Psoas muscle (tissue), 8 donors: ENCODE results near the gene ZNF341. TPM values are rescaled to one million over a fixed set of nuclear protein-coding genes. Genes with fewer than 3 reads are reported as not detected.

ENCODE experiments used
- ATAC-seq, 4 donors: fragments of 200-7000 bp; cut with Tn5 transposase; one replicate each; pipeline ENCODE4 v1.9.1; 2020; ENCODE audit warnings: moderate library complexity in 3 of 4, mild to moderate bottlenecking in 2 of 4
- DNase-seq, 2 donors: peaks; one replicate each; pipeline ENCODE4 v3.0.0-alpha.2; 2020
- H3K27ac ChIP-seq: fragments of 200-600 bp; one replicate; pipeline ENCODE4 v1.8.0; 2022
- H3K27me3 ChIP-seq, 3 donors: fragments of 200-600 bp in 1 of 3; one replicate each; pipeline versions ENCODE4 v1.6.1 to v1.8.0; 2013 to 2022; ENCODE audit warnings: low read length in 2 of 3, mild to moderate bottlenecking in 2 of 3, moderate library complexity in 1 of 3; ENCODE audit not compliant: insufficient read depth in 3 of 3
- H3K36me3 ChIP-seq, 2 donors: fragments of 200-600 bp in 1 of 2; one replicate each; pipeline versions ENCODE4 v1.6.1 to v1.8.0; 2013 to 2022; ENCODE audit warnings: low read depth in 1 of 2, mild to moderate bottlenecking in 1 of 2, moderate library complexity in 1 of 2; ENCODE audit not compliant: insufficient read depth in 1 of 2
- H3K4me1 ChIP-seq: fragments of 200-600 bp; one replicate; pipeline ENCODE4 v1.8.0; 2022
- H3K4me3 ChIP-seq: fragments of 200-600 bp; one replicate; pipeline ENCODE4 v1.8.0; 2022; ENCODE audit warnings: mild to moderate bottlenecking
- H3K9me3 ChIP-seq: fragments of 200-600 bp; one replicate; pipeline ENCODE4 v1.8.0; 2022
- CTCF ChIP-seq: fragments of 200-600 bp; IDR thresholded peaks from one replicate; pipeline ENCODE4 v1.8.0; 2022; ENCODE audit warnings: antibody characterized with exemption
- WGBS, 3 donors: extraction: QIAGEN DNeasy Blood & Tissue Kit; methylation state at CpG; one replicate each; pipeline versions ENCODE4 v1.1.6 to v1.1.7; 2013; 5-methylcytosine and 5-hydroxymethylcytosine counted together
- intact Hi-C, 2 donors: fragments of 100-400 bp; cut with DNase I; formaldehyde crosslinking; loops; one replicate each; pipeline versions ENCODE4 v1.11.0 to v1.14.2; 2022
- long read RNA-seq, 2 donors: library from polyadenylated mRNA; unstranded; transcript quantifications; one replicate each; pipeline ENCODE4 v2.0.0, GENCODE V29; 2021
- polyA plus RNA-seq, 3 donors: library from polyadenylated mRNA; stranded (reverse); fragments of 200-250 nt; gene quantifications; one replicate each; pipeline ENCODE4 v1.2.3, GENCODE V29; 2013
- total RNA-seq, 4 donors: library from RNA; stranded (reverse); fragmentation: NEBNext Ultra II Directional in 2 of 4; extraction: Animal tissue kit (Norgen Biotek cat#: 25700) in 2 of 4; gene quantifications; one replicate each; pipeline versions ENCODE4 v1.2.1 to v1.2.4, GENCODE V29; 2021 to 2023
- donor health status: healthy with polysubstance abuse.
- donor health status: DM: no; HTN: no; CAD: no; lungs with moderate emphysema.
- donor health status: Bipolar disorder and iron deficiency.
- donor health status: healthy.
- donor health status: DM: yes; HTN: yes; CAD: no.
- donor health status: DM: no; HTN: no; CAD: no.
- donor health status: DM: no; HTN: no; CAD: no.
- donor health status: DM: yes; HTN: yes; CAD: no.

Gene ZNF341
- total RNA-seq (1 to 10 TPM; 1.3 to 2.4 (median 1.5) TPM), polyA plus RNA-seq (1 to 10 TPM; 1.5 to 3.0 (median 2.5) TPM)
- long read RNA-seq, donor 1, partial matches to known transcripts, result 1 of 1 reads
- long read RNA-seq, donor 1, other reads (novel, unspliced or antisense), result 0 of 1 reads
- long read RNA-seq, donor 2, partial matches to known transcripts, result 2 of 3 reads
- long read RNA-seq, donor 2, other reads (novel, unspliced or antisense), result 0 of 3 reads

GRCh38 chr20:33731693-33732165, at the start of gene ZNF341:
Gene ZNF341, plus strand, starts transcription at chr20:33731996. Its CDS starts 26 bp downstream, at chr20:33732022.
- DNase-seq, result peak; percentile 89 to 95
- peak; percentile 85 for TF ChIP-seq CTCF
- peak; percentile 79 to 88 (median 83) for ATAC-seq
- H3K36me3 ChIP-seq, result no peaks in the 10 kb centered on the region
- WGBS, 3 donors, result 2 to 4% (median 4%) methylated on average over 44 to 57 of the region's 57 CpGs
- peak within 1 kb of the TSS; percentile 72 for H3K4me3 ChIP-seq
- intact Hi-C loops, result no loop called here
- H3K9me3 ChIP-seq, result peaks cover 8% of the 10 kb centered on the region
- peaks cover 3% of the 10 kb centered on the region for H3K4me1 ChIP-seq
- peak within 1 kb of the TSS; percentile 81 for H3K27ac ChIP-seq
- H3K27me3 ChIP-seq, result no peaks in the 10 kb centered on the region

GRCh38 chr20:33684533-33685327, 47.1 kb upstream of the ZNF341 start:
- no peak for TF ChIP-seq CTCF
- H3K27ac ChIP-seq, result no peak overlapping the region
- H3K36me3 ChIP-seq, result no peaks in the 10 kb centered on the region
- DNase-seq (no peak), ATAC-seq (no peak)
- no peaks in the 10 kb centered on the region for H3K27me3 ChIP-seq
- H3K9me3 ChIP-seq, result no peaks in the 10 kb centered on the region
- H3K4me3 ChIP-seq, result no peak overlapping the region
- H3K4me1 ChIP-seq, result peaks cover 4% of the 10 kb centered on the region
- intact Hi-C loops, result no loop called here
- WGBS, 3 donors, result 41 to 45% (median 43%) methylated on average over 10 of the region's 10 CpGs

- H3K36me3 ChIP-seq, result no peaks in the 10 kb centered on the region
- H3K27me3 ChIP-seq, result no peaks in the 10 kb centered on the region
- no peak for ATAC-seq
- no peak for DNase-seq
- 1 to 4% (median 1%) methylated on average over 28 to 53 of the region's 53 CpGs for WGBS, 3 donors
- H3K9me3 ChIP-seq, result no peaks in the 10 kb centered on the region
- TF ChIP-seq CTCF, result no peak
- no peak overlapping the region for H3K27ac ChIP-seq
- H3K4me1 ChIP-seq, result peaks cover 4% of the 10 kb centered on the region
- H3K4me3 ChIP-seq, result peak overlapping the region; percentile 53
- intact Hi-C loops, result no loop called here
Measured at GRCh38 chr20:33685328-33686099, 46.3 kb upstream of the ZNF341 start.

- intact Hi-C loops, result no loop called here
- ATAC-seq (peak; percentile 100), DNase-seq (peak; percentile 97 to 98)
- no peaks in the 10 kb centered on the region for H3K27me3 ChIP-seq
- 1 to 2% (median 2%) methylated on average over 65 to 100 of the region's 101 CpGs for WGBS, 3 donors
- H3K27ac ChIP-seq, result peak within 1 kb of the TSS; percentile 30
- peaks cover 4% of the 10 kb centered on the region for H3K4me1 ChIP-seq
- H3K36me3 ChIP-seq, result no peaks in the 10 kb centered on the region
- H3K9me3 ChIP-seq, result no peaks in the 10 kb centered on the region
- H3K4me3 ChIP-seq, result peak within 1 kb of the TSS; percentile 53
- TF ChIP-seq CTCF, result peak; percentile 37
Measured at GRCh38 chr20:33686100-33686983, 45.5 kb upstream of the ZNF341 start, which contains the start of gene E2F1. Gene E2F1, minus strand, starts transcription at chr20:33686385. Its CDS starts 121 bp downstream, at chr20:33686264.
